ENCODE data around the gene MSI2.
"Not testable (repeated sequence)": the region's sequence is repeated elsewhere in the genome, so short reads cannot be mapped to it uniquely, and the experiment has no call there.

Gene MSI2

GRCh38 chr17:57294629-57295501, 38.5 kb downstream of the MSI2 start:
- peak in 1 of 2 donors; percentile 26 for DNase-seq

GRCh38 chr17:57295526-57296023, 39.3 kb downstream of the MSI2 start:
- no peak for DNase-seq

- DNase-seq = no peak
Observed at GRCh38 chr17:57296231-57296630, 39.9 kb downstream of the MSI2 start.

GRCh38 chr17:57299176-57299575, 42.9 kb downstream of the MSI2 start:
- no peak for DNase-seq

- DNase-seq = not testable (repeated sequence)
Observed at GRCh38 chr17:57300592-57300991, 44.3 kb downstream of the MSI2 start.

GRCh38 chr17:57302690-57303465, 46.6 kb downstream of the MSI2 start:
- DNase-seq = no peak

GRCh38 chr17:57305144-57305728, 48.9 kb downstream of the MSI2 start:
- DNase-seq = no peak

- no peak for DNase-seq
Observed at GRCh38 chr17:57305908-57306504, 49.7 kb downstream of the MSI2 start.

- DNase-seq = no peak
Observed at GRCh38 chr17:57308543-57309186, 52.3 kb downstream of the MSI2 start.

GRCh38 chr17:57309479-57309878, 53.2 kb downstream of the MSI2 start:
- no peak for DNase-seq

GRCh38 chr17:57311281-57312216, 55.2 kb downstream of the MSI2 start:
- DNase-seq = no peak

- no peak for DNase-seq
Observed at GRCh38 chr17:57312242-57312641, 55.9 kb downstream of the MSI2 start.

- DNase-seq = no peak
Observed at GRCh38 chr17:57313097-57313835, 56.9 kb downstream of the MSI2 start.

GRCh38 chr17:57315061-57316015, 59.0 kb downstream of the MSI2 start:
- DNase-seq = no peak

- DNase-seq = no peak
Observed at GRCh38 chr17:57316361-57316760, 60.0 kb downstream of the MSI2 start.

- no peak for DNase-seq
Observed at GRCh38 chr17:57317079-57317478, 60.8 kb downstream of the MSI2 start.

GRCh38 chr17:57318913-57319312, 62.6 kb downstream of the MSI2 start:
- DNase-seq = no peak

GRCh38 chr17:57319806-57320205, 63.5 kb downstream of the MSI2 start:
- DNase-seq = no peak

- no peak for DNase-seq
Observed at GRCh38 chr17:57323391-57323790, 67.1 kb downstream of the MSI2 start.

All from CD4-positive, alpha-beta T cell treated with Interleukin-4 for 1 hour (primary cell).